K562 (cell line): ENCODE data around the gene CD164L2. TPM values are rescaled to one million over a fixed set of nuclear protein-coding genes. Genes with fewer than 3 reads are reported as not detected.

Experiments used
- BDP1 ChIP-seq: IDR thresholded peaks from 3 replicates; pipeline ENCODE4 v1.6.1; 2011; ENCODE audit not compliant: insufficient read length, insufficient read depth
- CHD7 ChIP-seq: fragments of 200-600 bp; sonication (generic); IDR thresholded peaks from one replicate; pipeline ENCODE4 v1.6.1; 2012; ENCODE audit warnings: mild to moderate bottlenecking, low read depth, low read length, inconsistent platforms
- E4F1 ChIP-seq: fragments of 250-450 bp; sonication (Bioruptor Pico); IDR thresholded peaks from 2 replicates; pipeline ENCODE4 v1.5.0; 2021; ENCODE audit warnings: mild to moderate bottlenecking, borderline replicate concordance
- RUNX1 ChIP-seq: sonication (generic); IDR thresholded peaks from 2 replicates; pipeline ENCODE4 v1.6.1; 2016; ENCODE audit warnings: antibody characterized with exemption, low read depth
- SAP30 ChIP-seq: fragments of 200-600 bp; sonication (generic); IDR thresholded peaks from 2 replicates; pipeline ENCODE4 v1.6.1; 2012; ENCODE audit warnings: borderline replicate concordance, low read depth, mild to moderate bottlenecking, moderate library complexity, low read length, control low read depth, inconsistent platforms; ENCODE audit not compliant: insufficient read depth, poor library complexity, severe bottlenecking
- TAF1 ChIP-seq: IDR thresholded peaks from 2 replicates; pipeline ENCODE4 v1.6.1; 2011; ENCODE audit warnings: mild to moderate bottlenecking, low read length, moderate library complexity; ENCODE audit not compliant: insufficient read depth, control insufficient read depth, severe bottlenecking; ENCODE audit errors: extremely low read depth
- ZFP36 ChIP-seq: fragments of 150-350 bp; IDR thresholded peaks from 2 replicates; pipeline ENCODE4 v1.6.1; 2018; ENCODE audit warnings: low read length, low read depth; ENCODE audit not compliant: partially characterized antibody
- ZNF668 ChIP-seq: fragments of 250-450 bp; sonication (Bioruptor Pico); IDR thresholded peaks from 2 replicates; pipeline ENCODE4 v1.8.0; 2022; ENCODE audit warnings: mild to moderate bottlenecking, inconsistent platforms
- ZNF77 ChIP-seq: fragments of 250-450 bp; sonication (Bioruptor Pico); IDR thresholded peaks from 2 replicates; pipeline ENCODE4 v1.5.0; 2020
- polyA plus RNA-seq, 8 experiments: library from polyadenylated mRNA; depleted of rRNA in 4 of 8; stranded (reverse) in 5 of 8; unstranded in 3 of 8; fragments of >200 nt; fragmentation: Nextera tagmentation in 2 of 8; fragmentation: Illumina TruSeq in 1 of 8; extraction: Ambion mirVana in 2 of 8; extraction: Trizol in 1 of 8; gene quantifications; 2 replicates each; pipeline versions ENCODE4 v1.2.1 to v1.2.3, GENCODE V29; 2011 to 2014; ENCODE audit warnings: inconsistent platforms in 1 of 8, missing spikeins in 1 of 8
- total RNA-seq, 7 experiments: library from RNA; depleted of rRNA in 6 of 7; stranded (reverse); fragments of >200 nt in 6 of 7; fragmentation: Illumina TruSeq in 2 of 7; extraction: Trizol in 2 of 7; gene quantifications; 2 replicates each; pipeline versions ENCODE4 v1.2.1 to v1.2.3, GENCODE V29; 2011 to 2021; ENCODE audit warnings: low replicate concordance in 1 of 7

Gene CD164L2
- total and polyA plus RNA-seq, 9 of the 15 experiments (the other 6 are each of a cell fraction or from before 2014, with no cell fraction given): 0.08 to 0.92 (median 0.38) TPM; not detected in 1

- TF ChIP-seq RUNX1: no peak
- peak; percentile 69 for TF ChIP-seq TAF1
- 0 out of 2 replicates have a peak, but pooled peaks have one; percentile 18 for TF ChIP-seq ZNF668 (CRISPR knock-in tag)
- TF ChIP-seq SAP30: no peak
- TF ChIP-seq BDP1: no peak
- TF ChIP-seq E4F1 (CRISPR knock-in tag): no peak
- no peak for TF ChIP-seq ZNF77 (CRISPR knock-in tag)
- TF ChIP-seq CHD7: no peak
- no peak for TF ChIP-seq ZFP36
Observed at GRCh38 chr1:27392096-27392777, 9.1 kb upstream of the CD164L2 start, which contains the start of gene GPR3 (continued).
